ENCODE results near the gene PRR14.

Gene PRR14

DNA sequence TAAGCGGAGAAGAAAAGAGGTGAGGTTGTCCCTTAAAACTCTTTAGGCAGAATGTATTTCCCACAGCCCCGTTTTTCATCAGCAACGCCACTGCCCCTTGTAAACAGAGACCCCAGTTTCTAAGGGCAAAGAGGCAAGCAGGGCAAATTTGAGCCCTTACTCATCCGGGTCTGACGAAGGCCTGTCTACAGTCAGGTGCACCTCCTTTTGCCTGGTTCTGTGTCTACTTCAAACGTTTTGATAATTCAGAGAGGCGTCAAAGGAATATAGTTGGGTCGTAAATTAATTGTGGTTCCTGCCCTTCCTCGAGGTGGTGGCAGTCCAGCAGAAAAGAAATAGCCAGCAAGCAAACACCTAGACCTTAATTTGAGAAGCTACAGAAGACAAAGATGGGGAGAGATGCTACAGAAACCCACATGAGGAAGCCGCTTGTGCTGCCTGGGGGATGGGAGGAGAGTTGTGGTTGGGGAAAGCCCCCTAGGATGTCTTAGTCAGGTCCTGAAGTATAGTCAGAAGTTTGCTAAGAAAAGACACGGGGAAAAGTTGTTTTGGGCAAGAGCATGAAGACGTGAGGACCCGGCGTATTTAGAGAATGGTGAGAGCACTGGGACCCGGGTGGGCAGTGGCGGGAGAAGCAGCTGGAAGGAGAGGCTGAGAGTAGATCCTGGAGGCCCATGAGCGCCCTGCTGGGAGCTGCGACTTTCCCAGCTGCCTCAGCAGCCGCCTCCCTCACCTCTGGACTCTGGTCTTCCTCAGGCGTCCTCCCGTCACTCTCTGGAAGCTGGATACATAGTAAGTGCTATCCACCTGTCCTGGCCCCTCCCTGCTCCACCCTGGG lies 9.9 kb downstream of the PRR14 start:
- no peak for DNase-seq

DNA sequence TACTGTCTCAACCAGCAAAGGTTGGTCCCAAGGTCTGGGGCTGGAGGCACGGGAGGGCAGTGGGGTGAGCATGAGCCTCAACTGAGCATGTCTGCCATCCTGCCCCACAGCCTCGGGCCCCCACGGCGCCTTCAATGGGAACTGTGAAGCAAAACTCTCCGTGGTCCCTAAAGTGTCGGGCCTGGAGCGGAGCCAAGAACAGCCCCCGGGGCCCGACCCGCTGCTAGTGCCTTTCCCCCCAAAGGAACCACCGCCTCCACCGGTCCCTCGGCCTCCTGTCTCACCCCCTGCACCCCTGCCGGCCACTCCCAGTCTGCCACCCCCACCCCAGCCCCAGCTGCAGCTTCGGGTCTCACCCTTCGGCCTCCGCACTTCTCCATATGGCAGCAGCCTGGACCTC lies 11.7 kb downstream of the PRR14 start:
- no peak for DNase-seq

DNA sequence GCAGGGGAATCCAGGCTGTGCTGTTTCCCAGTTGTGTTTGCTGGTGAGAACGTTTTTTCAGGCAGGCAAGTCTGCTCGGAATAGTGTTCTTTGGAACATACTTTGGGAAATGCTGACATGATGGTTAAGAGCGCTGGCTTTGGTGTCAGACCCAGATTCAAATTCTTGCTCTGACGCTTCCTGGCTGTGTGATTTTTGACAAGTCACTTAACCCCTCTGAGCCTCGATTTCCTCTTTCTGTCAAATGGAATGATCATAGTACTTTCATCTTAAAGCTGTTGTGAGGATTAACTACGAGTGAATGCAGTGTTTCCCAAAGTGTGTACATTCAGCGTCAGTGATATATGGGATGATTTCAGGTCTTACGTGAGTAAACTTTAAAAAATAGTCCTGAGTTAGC lies 12.3 kb downstream of the PRR14 start:
- no peak for DNase-seq

- DNase-seq, result no peak
Observed at GRCh38 chr16:30663820-30664219, 13.1 kb downstream of the PRR14 start.

DNA sequence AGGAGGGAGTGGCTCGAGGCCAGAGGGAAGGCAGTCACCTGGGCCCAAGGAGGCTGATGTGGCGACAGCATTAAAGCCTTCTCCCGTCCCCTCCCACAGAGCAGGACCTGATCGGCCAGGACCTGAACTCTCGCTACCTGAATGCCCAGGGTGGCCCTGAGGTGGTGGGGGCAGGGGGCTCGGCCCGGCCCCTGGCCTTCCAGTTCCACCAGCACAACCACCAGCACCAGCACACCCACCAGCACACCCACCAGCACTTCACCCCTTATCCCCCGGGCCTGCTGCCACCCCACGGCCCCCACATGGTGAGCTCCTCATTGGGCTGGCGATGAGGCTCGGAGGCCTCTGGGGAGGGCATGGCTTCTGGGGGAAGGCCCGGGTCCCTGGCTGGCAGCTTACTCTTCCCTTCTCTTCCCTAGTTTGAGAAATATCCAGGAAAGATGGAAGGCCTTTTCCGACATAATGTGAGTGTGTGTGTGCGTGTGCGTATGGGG lies 13.9 kb downstream of the PRR14 start:
- DNase-seq, result no peak

DNA sequence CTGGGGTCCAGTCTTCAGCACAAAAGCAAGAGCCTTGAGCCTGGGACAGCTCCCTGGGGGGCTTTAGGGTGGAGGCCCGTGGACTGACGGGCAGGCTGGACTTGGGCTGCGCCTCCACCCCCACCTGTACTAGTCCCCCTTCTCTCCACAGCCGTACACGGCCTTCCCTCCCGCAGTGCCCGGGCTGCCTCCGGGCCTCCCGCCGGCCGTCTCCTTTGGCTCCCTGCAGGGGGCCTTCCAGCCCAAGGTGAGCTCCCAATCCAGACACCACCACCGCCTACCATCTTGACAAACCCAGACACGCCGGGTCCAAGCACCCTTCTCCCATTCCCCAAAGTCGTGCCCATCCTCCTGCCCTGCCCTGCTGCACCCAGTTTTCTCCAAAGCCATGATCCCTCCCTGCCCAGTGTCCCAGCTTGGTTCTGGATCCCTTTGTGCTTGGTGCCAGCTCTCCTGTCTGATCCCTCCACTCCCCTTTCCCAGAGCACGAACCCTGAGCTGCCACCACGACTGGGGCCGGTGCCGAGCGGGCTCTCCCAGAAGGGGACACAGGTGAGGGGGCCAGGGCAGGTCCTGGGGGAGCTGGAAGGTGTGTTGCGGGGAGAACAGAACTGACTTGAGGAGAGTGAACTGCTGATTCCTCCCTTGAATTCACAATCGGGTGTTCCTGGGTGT lies 14.5 kb downstream of the PRR14 start:
- DNase-seq, result no peak

DNA sequence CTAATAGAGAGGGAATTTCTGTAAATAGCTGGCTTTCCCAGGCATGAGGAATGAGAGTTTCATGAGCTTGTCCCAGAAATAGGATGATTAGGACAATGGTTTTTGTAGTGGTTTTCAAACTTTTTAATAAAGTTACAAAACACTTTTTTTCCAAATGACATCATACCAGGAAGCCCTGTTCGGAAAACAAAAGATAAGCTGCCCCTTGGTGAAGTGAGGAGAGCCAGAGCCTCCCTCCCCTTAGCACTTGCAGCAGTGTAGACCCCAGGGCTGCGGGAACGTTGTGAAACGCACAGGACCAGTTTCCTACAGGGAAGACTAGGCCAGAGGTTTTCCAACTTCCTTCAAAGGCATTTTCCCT lies 15.1 kb downstream of the PRR14 start:
- DNase-seq, result no peak

GRCh38 chr16:30666681-30667080 lies 15.9 kb downstream of the PRR14 start:
- no peak for DNase-seq

DNA sequence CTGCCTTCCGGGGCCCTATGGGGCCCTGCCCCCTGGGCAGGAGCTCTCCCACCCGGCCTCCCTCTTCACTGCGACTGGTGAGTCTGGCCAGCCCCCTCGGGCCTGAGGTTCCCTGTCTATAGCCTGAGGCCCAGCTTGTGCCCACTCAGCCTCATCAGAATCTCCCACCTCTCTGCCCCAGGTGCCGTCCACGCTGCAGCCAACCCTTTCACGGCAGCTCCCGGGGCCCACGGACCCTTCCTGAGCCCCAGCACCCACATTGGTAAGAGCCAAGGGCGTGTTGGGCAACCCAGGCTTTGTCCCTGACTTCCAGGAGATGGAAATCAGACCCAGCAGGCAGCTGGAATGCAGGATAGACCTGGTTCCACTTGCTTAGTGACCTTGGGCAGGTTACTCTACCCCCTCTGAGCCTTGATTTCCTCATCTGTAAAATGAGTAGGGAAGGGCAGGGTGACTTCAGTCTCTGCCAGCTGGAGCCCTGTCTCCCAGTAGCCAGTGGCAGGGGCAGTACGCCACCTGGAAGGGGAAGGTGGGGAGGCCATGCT lies 16.7 kb downstream of the PRR14 start:
- no peak for DNase-seq

DNA sequence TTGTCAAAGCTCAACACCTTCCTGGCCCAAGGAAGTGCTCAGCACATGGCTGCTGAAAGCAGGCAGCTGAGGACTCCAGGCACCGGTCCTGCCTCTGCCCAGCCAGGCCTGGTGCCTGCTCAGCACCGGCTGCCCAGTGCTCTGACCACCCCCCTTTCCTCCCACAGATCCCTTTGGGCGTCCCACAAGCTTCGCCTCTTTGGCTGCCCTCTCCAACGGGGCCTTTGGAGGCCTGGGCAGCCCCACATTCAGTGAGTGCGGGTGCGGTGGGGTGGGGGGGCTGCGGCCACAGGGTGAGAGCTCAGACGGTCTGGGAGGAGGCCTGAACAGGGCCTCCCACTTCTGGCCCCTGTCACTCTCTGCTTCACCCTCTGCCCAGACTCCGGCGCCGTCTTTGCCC lies 17.6 kb downstream of the PRR14 start:
- no peak for DNase-seq

DNA sequence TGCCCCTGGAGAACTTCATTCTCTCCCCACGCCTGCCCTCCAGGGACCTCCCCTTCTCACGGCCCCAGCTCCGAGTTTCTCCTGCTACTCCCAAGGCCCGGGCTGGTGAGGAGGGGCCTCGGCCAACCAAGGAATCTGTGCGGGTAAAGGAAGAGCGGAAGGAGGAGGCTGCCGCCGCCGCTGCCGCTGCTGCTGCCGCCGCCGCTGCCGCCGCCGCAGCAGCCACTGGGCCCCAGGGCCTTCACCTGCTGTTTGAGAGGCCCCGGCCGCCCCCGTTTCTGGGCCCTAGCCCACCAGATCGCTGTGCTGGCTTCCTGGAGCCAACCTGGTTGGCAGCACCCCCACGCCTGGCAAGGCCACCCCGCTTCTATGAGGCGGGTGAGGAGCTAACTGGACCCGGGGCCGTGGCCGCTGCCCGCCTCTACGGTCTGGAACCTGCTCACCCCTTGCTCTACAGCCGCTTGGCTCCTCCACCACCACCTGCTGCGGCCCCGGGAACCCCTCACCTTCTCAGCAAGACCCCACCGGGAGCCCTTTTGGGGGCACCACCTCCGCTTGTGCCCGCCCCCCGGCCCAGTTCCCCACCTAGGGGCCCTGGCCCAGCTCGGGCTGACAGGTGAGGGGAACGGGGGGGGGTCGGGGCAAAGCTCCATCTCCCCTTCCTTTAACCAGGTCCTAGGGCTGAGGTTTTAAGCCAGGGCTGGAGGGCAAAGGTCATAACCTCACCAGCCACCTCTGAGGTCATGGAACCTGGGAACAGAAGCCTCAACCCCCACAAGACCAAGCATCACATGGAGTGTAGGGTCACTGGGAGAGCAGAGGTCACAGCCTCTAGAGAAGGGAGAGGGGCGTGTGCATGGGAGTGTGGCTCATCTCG lies 18.5 kb downstream of the PRR14 start:
- no peak for DNase-seq

DNA sequence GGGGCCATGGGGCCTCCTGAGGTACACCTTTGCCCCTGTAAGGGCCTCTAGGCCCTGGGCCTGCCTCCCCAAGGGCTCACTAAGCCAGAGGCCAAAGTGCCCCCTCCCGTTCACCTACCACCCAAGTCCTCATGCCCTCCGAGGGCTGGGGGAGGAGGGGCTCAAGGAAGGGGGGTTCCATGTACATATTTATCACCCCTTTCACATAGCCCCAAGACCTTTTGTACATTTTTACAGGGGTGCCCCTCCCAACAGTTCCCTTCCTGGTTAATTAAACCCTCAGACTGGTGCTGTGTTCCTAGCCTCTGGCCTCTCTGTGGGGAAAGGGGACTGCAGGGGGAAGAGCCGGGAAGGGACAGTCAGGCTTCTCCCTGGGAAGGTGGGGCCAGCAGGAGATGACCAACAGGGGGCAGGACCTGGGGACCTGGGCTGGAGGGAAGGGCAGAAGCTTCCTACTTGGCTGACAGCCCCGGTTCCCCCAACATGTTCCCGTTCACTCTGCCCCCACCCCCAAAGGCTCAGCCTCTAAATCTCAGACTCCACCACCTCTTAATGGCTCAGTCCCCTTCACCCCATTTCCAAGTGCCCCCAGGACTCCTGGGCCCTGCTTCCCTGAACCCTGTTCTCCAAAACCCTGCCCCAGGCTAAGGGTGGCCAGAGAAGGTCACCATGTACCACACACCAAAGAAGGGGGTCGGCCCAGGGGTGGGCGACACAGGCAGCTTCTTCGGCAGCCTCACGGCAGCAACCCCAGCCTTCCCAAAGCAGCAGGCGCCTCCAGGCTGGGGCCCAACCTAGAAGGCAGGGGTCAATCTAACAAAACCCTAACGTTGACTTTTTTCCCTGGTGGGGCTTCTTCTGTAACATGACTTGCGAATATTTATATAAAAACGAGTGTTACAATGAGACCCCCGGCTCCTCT lies 19.4 kb downstream of the PRR14 start:
- DNase-seq, result no peak

GRCh38 chr16:30675143-30675542 lies 24.4 kb downstream of the PRR14 start:
- DNase-seq, result no peak

- DNase-seq, result no peak
Observed at GRCh38 chr16:30677931-30678585, 27.3 kb downstream of the PRR14 start.

- DNase-seq, result no peak
Observed at GRCh38 chr16:30678586-30678970, 27.8 kb downstream of the PRR14 start.

DNA sequence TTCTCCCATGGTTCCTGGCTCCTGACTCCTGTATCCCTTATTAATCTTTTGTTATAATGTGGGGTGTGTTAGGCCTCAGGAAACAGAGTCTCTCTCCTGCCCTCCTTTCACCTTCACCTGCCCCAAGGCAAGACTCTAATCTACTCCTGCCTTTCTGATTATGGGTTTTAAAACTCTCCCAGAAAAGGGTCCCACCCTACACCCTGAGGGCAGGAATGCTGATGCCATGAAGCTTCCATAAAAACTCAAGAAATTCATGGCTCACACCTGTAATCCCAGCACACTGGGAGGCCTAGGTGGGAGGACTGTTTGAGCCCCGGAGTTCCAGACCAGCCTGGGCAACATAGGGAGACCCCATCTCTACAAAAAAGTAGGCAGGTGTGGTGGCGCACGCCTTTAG lies 29.6 kb downstream of the PRR14 start:
- no peak for DNase-seq

GRCh38 chr16:30688701-30689100 lies 37.9 kb downstream of the PRR14 start:
- DNase-seq, result no peak

DNA sequence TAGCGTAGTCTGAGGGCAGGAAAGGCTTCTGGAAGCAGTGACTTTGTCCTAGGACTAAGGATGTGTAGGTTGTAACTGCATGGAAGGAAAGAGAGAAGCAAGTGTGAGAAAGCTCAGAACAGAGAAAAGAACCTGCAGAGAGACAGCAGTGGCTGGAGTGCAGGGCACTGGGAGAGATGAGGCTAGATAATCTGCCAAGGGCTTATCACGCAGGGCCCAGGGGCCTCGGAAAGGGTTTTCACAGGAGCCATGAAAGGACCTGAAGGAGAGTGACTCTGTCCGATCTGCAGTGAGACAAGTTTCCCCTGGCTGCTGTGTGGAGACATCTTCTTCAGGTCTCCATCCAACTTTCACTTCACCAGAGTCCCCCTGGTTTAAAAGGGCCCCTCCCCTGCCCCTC lies 41.1 kb downstream of the PRR14 start:
- DNase-seq, result no peak

DNA sequence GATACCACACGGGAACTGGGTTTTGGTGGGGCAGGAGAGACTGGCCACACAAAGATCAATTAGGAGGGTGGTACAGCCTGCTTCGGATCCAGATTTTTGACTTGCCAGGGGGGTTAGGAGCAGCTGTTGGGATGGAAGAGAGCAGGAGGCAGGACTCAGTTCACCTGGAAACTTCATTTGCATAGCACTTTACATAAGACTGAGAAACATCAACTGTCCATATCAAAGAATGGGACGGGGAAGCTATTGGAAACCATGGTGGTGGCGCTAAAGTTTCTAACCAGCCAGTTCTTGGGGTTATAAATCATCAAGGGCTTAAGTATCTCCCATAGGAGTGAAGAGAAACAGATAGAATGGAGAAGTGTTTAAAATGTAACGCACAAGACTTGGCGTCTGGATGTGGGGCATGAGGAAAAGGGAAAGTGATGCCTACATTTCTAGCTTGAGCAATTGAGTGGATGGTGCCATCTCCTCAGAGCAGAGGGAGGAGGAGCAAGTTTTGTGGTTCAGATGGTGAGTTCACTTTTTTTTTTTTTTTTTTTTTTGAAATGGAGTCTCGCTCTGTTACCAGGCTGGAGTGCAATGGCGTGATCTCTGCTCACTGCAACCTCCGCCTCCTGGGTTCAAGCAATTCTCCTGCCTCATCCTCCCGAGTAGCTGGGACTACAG lies 41.8 kb downstream of the PRR14 start:
- DNase-seq, result no peak

GRCh38 chr16:30694926-30695693 lies 44.4 kb downstream of the PRR14 start:
- DNase-seq, result no peak
